Left lung (tissue), 10 donors: ENCODE results near the gene ABCC8. TPM values are rescaled to one million over a fixed set of nuclear protein-coding genes. Genes with fewer than 3 reads are reported as not detected.

ENCODE experiments used
- ATAC-seq: fragments of 200-7000 bp; cut with Tn5 transposase; one replicate; pipeline ENCODE4 v1.9.1; 2020; ENCODE audit warnings: moderate library complexity
- DNase-seq, 4 donors: peaks; one replicate each; pipeline ENCODE4 v3.0.0-alpha.2; 2013 to 2020
- H3K27ac ChIP-seq, 2 donors: fragments of 200-600 bp; sonication (generic) in 1 of 2; one replicate each; pipeline versions ENCODE4 v1.5.0 to v1.8.0; 2020 to 2021
- H3K27me3 ChIP-seq, 2 donors: fragments of 200-600 bp; sonication (generic) in 1 of 2; one replicate each; pipeline versions ENCODE4 v1.5.0 to v1.8.0; 2020 to 2021
- H3K36me3 ChIP-seq, 2 donors: fragments of 200-600 bp; sonication (generic) in 1 of 2; one replicate each; pipeline versions ENCODE4 v1.5.0 to v1.8.0; 2020 to 2021
- H3K4me1 ChIP-seq, 2 donors: fragments of 200-600 bp; one replicate each; pipeline ENCODE4 v1.8.0; 2021
- H3K4me3 ChIP-seq, 2 donors: fragments of 200-600 bp; sonication (generic) in 1 of 2; one replicate each; pipeline versions ENCODE4 v1.5.0 to v1.8.0; 2020 to 2021; ENCODE audit warnings: mild to moderate bottlenecking in 1 of 2
- H3K9me3 ChIP-seq, 2 donors: fragments of 200-600 bp; sonication (generic) in 1 of 2; one replicate each; pipeline versions ENCODE4 v1.5.0 to v1.8.0; 2020 to 2021
- CTCF ChIP-seq, 2 donors: fragments of 200-600 bp; sonication (generic) in 1 of 2; IDR thresholded peaks; one replicate each; pipeline versions ENCODE4 v1.5.0 to v1.8.0; 2021; ENCODE audit warnings: antibody characterized with exemption in 2 of 2
- intact Hi-C, 2 donors: fragments of 100-400 bp; cut with DNase I; formaldehyde crosslinking; loops; one replicate each; pipeline versions ENCODE4 v1.11.2 to v1.14.2; 2022
- polyA plus RNA-seq, 6 donors: library from polyadenylated mRNA; unstranded; fragments of 120-200 nt; gene quantifications; one replicate each; pipeline ENCODE4 v1.2.1, GENCODE V29; 2013; ENCODE audit not compliant: insufficient read length in 6 of 6
- total RNA-seq, 2 donors: library from RNA; stranded (reverse); fragmentation: NEBNext Ultra II Directional; extraction: Animal tissue kit (Norgen Biotek cat#: 25700); gene quantifications; one replicate each; pipeline ENCODE4 v1.2.1, GENCODE V29; 2021
- donor health status: DM: no; HTN: yes; CAD: no.
- donor health status: DM: no; HTN: no; CAD: no.

Gene ABCC8
- total and polyA plus RNA-seq, 8 donors, result 0.52 to 11.1 (median 6.0) TPM

GRCh38 chr11:17521106-17521900, 44.7 kb upstream of the ABCC8 start:
- DNase-seq, result no peak
- Histone ChIP-seq H3K36me3 (no peaks in the 10 kb centered on the region), H3K9me3 (no peaks in the 10 kb centered on the region), H3K4me3 (no peak overlapping the region), H3K4me1 (no peaks in the 10 kb centered on the region), H3K27me3 (peaks cover 0 to 6% of the 10 kb centered on the region in 2 donors), H3K27ac (no peak overlapping the region)
- TF ChIP-seq CTCF (IDR thresholded peaks at IDR 0.05), result no peak
- ATAC-seq, result no peak
- intact Hi-C loops, result no loop called here

GRCh38 chr11:17519061-17519885, 42.6 kb upstream of the ABCC8 start:
- intact Hi-C loops, result no loop called here
- Histone ChIP-seq H3K4me1 (no peaks in the 10 kb centered on the region), H3K27me3 (peaks cover 0 to 6% of the 10 kb centered on the region in 2 donors), H3K4me3 (no peak overlapping the region), H3K27ac (no peak overlapping the region), H3K9me3 (no peaks in the 10 kb centered on the region), H3K36me3 (no peaks in the 10 kb centered on the region)
- DNase-seq (no peak), ATAC-seq (no peak)
- TF ChIP-seq CTCF (IDR thresholded peaks at IDR 0.05), result no peak

- Histone ChIP-seq H3K27ac (no peak overlapping the region), H3K4me1 (no peaks in the 10 kb centered on the region), H3K9me3 (no peaks in the 10 kb centered on the region), H3K4me3 (no peak overlapping the region), H3K27me3 (peaks cover 0 to 6% of the 10 kb centered on the region in 2 donors), H3K36me3 (no peaks in the 10 kb centered on the region)
- no peak for DNase-seq
- TF ChIP-seq CTCF (IDR thresholded peaks at IDR 0.05), result no peak
- ATAC-seq, result no peak
- intact Hi-C loops, result no loop called here
These were observed 41.7 kb upstream of the ABCC8 start for GRCh38 chr11:17518366-17518765.

GRCh38 chr11:17517186-17517585, 40.5 kb upstream of the ABCC8 start:
- no peaks in the 10 kb centered on the region for H3K4me1 ChIP-seq
- no peak for TF ChIP-seq CTCF (IDR thresholded peaks at IDR 0.05)
- H3K27ac ChIP-seq, result no peak overlapping the region
- intact Hi-C loops, result no loop called here
- H3K4me3 ChIP-seq, result no peak overlapping the region
- no peaks in the 10 kb centered on the region for H3K9me3 ChIP-seq
- ATAC-seq, result no peak
- DNase-seq, result peak in 1 of 4 donors; percentile 57
- no peaks in the 10 kb centered on the region for H3K36me3 ChIP-seq
- peaks cover 0 to 6% of the 10 kb centered on the region in 2 donors for H3K27me3 ChIP-seq

GRCh38 chr11:17516551-17517150, 40.0 kb upstream of the ABCC8 start:
- no peak for TF ChIP-seq CTCF (IDR thresholded peaks at IDR 0.05)
- intact Hi-C loops, result no loop called here
- no peaks in the 10 kb centered on the region for H3K9me3 ChIP-seq

More at GRCh38 chr11:17516551-17517150, 40.0 kb upstream of the ABCC8 start:
- peaks cover 0 to 6% of the 10 kb centered on the region in 2 donors for H3K27me3 ChIP-seq
- H3K4me1 ChIP-seq, result no peaks in the 10 kb centered on the region
- no peak overlapping the region for H3K4me3 ChIP-seq
- H3K36me3 ChIP-seq, result no peaks in the 10 kb centered on the region
- ATAC-seq (no peak), DNase-seq (no peak)
- no peak overlapping the region for H3K27ac ChIP-seq
